Motor neuron (in vitro differentiated cells): Measurements from ENCODE around the gene TMEM200A. TPM values are rescaled to one million over a fixed set of nuclear protein-coding genes. Genes with fewer than 3 reads are reported as not detected.

Experiments used
- ATAC-seq, 8 experiments: fragments of 200-7000 bp; cut with Tn5 transposase; replicated peaks in 6 of 8; 2 replicates each; pipeline ENCODE4 v1.8.0; 2021; ENCODE audit warnings: mild to moderate bottlenecking in 8 of 8, moderate library complexity in 8 of 8
- H3K27ac ChIP-seq, 2 donors: fragments of 250-450 bp; sonication (Bioruptor Pico); 2 replicates each; pipeline ENCODE4 v1.9.0; 2021; ENCODE audit warnings: antibody characterized with exemption in 2 of 2, mild to moderate bottlenecking in 2 of 2, moderate library complexity in 1 of 2
- H3K4me1 ChIP-seq, 2 donors: fragments of 250-450 bp; sonication (Bioruptor Pico); replicated peaks in 1 of 2; 2 replicates each; pipeline ENCODE4 v1.6.1; 2021; ENCODE audit warnings: antibody characterized with exemption in 2 of 2, mild to moderate bottlenecking in 2 of 2, moderate library complexity in 1 of 2
- H3K4me3 ChIP-seq, 5 donors: fragments of 250-450 bp; sonication (Bioruptor Pico); 2 replicates each; pipeline ENCODE4 v1.9.0; 2021; ENCODE audit warnings: antibody characterized with exemption in 5 of 5, mild to moderate bottlenecking in 5 of 5, moderate library complexity in 4 of 5
- WGBS, 10 experiments: fragments of 450-650 bp; shearing (Covaris generic); methylation state at CpG; one replicate each; pipeline ENCODE4 v1.0.0; 2022; 5-methylcytosine and 5-hydroxymethylcytosine counted together
- in situ Hi-C, 9 experiments: fragments of 400-800 bp; cut with MboI; loops; one replicate each; pipeline ENCODE4 v1.15.0; 2021; ENCODE audit warnings: low sequenced_read_pairs in 9 of 9, low pct_unique_long_range_greater_than_20kb in 2 of 9; ENCODE audit not compliant: unreplicated experiment in 9 of 9
- total RNA-seq, 8 experiments: library from RNA; unstranded; fragments of 300-600 nt; gene quantifications; 2 replicates each; pipeline versions ENCODE4 v1.2.3 to v1.2.4, GENCODE V29; 2022

Gene TMEM200A
- total RNA-seq, 8 experiments from 2014 or later: 0.59 to 31.7 (median 8.7) TPM; not detected in 1

GRCh38 chr6:130381012-130381411, 15.2 kb downstream of the TMEM200A start:
- no peak for ATAC-seq
- in situ Hi-C loops: no loop called here
- Histone ChIP-seq H3K4me1 (no peaks in the 10 kb centered on the region), H3K27ac (no peak overlapping the region), H3K4me3 (no peak overlapping the region)

DNA sequence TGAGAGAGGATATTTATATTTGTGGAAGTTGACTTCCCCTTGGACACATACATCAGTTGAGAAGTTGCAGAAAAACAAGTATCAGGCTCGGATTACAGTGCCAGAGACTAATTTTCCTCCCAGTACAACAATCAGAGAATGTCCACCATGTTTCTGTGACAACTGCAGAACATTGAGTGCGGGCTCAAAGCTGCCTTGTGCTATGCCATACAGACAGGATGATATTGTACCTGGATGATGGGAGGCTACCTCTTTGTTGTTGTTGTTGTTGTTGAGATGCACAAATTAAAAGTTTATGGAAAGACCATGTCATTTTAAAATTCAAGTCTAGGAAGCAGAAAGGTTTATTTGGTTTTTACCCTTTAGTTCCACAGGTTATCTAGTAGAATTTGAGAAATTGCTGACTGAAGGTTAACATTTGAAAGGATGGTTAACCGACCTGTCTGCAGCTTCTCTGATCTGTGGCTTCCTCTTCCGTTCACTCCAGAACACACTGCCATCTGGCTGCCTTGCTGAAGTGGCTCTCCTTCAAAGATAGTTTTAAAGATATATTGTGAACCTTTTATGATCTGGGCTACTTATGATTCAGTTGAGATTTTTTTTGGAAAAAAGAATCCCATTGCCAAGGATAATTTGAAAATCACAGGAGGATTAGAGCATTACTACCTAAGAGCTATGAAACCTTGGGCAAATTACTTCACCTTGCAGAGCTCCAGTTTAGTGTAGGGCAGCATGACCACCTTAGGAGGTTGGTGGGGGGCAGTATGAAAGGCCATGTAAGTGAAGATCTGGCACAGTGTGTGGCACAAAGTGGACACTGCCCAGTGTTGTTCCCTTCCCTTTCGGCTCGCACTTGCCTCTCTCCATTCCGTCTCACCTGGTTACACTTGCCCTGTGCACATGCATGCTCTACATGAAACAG, 15.9 kb downstream of the TMEM200A start:
- ATAC-seq: no peak
- no peak overlapping the region for H3K4me3 ChIP-seq
- H3K4me1 ChIP-seq: no peaks in the 10 kb centered on the region
- 41 to 100% (median 84%) methylated on average over 1 to 6 of the region's 7 CpGs for WGBS, 10 experiments
- H3K27ac ChIP-seq: no peak overlapping the region
- in situ Hi-C loops: no loop called here

DNA sequence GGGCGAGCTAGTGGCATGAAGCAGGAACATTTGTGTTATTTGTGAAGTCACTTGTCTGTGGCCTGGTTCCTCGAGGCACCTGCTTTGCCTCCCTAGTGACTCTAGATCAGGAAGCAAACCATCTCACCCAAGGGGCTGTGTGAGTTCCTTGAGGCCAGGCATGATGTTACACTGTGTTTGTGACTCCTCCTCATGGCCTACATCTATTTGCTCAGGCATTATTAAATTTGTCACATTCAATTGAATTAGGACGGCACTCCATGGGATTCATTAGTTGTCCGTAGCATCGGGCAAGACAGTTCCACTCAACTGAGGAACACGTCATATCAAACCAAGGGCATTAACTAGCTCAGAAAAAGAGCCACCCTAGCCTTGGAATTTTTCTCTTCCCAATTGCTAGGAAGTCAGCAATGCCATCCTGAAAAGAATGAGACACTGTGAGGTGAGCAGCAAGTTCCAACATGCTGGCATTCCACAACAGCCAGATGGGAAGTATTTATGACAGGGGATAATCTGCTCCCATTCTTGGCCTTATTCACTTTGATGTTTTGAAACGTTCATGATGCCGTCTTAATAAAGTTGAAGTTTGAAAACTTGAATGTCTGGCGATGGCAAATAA, 17.2 kb downstream of the TMEM200A start:
- peak in 1 of 8 experiments; percentile 26 for ATAC-seq
- Histone ChIP-seq H3K27ac (no peak overlapping the region), H3K4me1 (no peaks in the 10 kb centered on the region), H3K4me3 (no peak overlapping the region)
- 50 to 97% (median 82%) methylated on average over 1 to 8 of the region's 9 CpGs for whole genome bisulfite sequencing, 10 experiments
- in situ Hi-C loops: no loop called here

GRCh38 chr6:130385064-130385695, 19.4 kb downstream of the TMEM200A start:
- Histone ChIP-seq H3K4me1 (no peaks in the 10 kb centered on the region), H3K27ac (no peak overlapping the region), H3K4me3 (no peak overlapping the region)
- no peak for ATAC-seq
- WGBS, 10 experiments: 18 to 89% (median 78%) methylated on average over 1 to 5 of the region's 5 CpGs; no CpG with 5 or more reads in 1 of the 10 experiments
- in situ Hi-C loops: no loop called here

DNA sequence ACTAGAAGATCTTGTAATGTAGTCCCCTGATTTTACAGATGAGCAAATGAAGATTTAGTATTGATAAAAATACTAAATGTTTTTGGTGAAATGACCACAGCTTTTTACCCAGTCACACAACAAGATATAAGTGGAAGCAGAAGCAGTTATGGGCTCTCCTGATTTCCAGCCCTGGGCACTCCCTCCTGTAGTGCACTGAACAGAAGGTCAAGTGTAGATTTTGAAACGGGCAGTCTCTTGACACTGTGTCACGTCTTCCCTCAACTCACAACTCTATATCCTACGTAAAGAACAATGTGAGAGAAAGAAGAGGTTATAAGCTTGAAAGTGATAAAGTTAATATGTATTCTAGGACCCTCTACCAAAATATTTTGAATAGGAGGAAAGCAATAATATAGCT, 23.3 kb downstream of the TMEM200A start:
- Histone ChIP-seq H3K27ac (no peak overlapping the region), H3K4me3 (no peak overlapping the region), H3K4me1 (no peaks in the 10 kb centered on the region)
- ATAC-seq: no peak
- WGBS, 10 experiments: 80 to 100% (median 95%) methylated on average over 1 to 3 of the region's 3 CpGs; no CpG with 5 or more reads in 2 of the 10 experiments
- in situ Hi-C loops: no loop called here

- Histone ChIP-seq H3K27ac (no peak overlapping the region), H3K4me1 (no peaks in the 10 kb centered on the region), H3K4me3 (no peak overlapping the region)
- WGBS, 10 experiments: 40 to 83% (median 75%) methylated on average over 1 to 3 of the region's 3 CpGs; no CpG with 5 or more reads in 3 of the 10 experiments
- in situ Hi-C loops: no loop called here
- no peak for ATAC-seq
These were observed 25.1 kb downstream of the TMEM200A start for GRCh38 chr6:130390890-130391289.

- no peak for ATAC-seq
- no peak overlapping the region for H3K27ac ChIP-seq
- WGBS, 10 experiments: 60 to 100% (median 93%) methylated on average over 1 to 6 of the region's 6 CpGs; no CpG with 5 or more reads in 3 of the 10 experiments
- H3K4me3 ChIP-seq: no peak overlapping the region
- no peaks in the 10 kb centered on the region for H3K4me1 ChIP-seq
- in situ Hi-C loops: no loop called here
These were observed 27.5 kb downstream of the TMEM200A start for GRCh38 chr6:130393306-130393705.

DNA sequence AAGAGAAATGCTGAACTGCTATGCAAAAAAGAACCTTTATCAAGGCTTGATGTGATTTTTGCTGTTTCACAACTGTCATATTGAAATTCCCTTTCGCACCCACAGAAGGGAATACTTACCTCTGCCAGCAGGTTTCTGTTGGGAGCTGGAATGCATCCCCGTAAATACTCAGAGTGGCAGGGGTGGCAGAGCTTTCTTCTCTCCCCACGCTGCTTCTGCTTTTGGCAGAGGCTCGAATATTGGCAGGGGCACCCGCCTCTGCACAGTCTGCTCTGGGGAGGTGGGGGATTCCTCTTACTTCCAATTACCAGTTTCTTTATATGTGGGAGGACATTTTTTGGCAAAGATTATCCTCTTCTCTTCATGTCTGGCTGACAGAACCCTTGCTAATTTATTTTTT, 28.4 kb downstream of the TMEM200A start:
- H3K4me3 ChIP-seq: no peak overlapping the region
- ATAC-seq: no peak
- in situ Hi-C loops: no loop called here
- H3K4me1 ChIP-seq: no peaks in the 10 kb centered on the region
- no peak overlapping the region for H3K27ac ChIP-seq
- 76 to 100% (median 93%) methylated on average over 1 to 4 of the region's 5 CpGs; no CpG with 5 or more reads in 6 of the 10 experiments for WGBS, 10 experiments

DNA sequence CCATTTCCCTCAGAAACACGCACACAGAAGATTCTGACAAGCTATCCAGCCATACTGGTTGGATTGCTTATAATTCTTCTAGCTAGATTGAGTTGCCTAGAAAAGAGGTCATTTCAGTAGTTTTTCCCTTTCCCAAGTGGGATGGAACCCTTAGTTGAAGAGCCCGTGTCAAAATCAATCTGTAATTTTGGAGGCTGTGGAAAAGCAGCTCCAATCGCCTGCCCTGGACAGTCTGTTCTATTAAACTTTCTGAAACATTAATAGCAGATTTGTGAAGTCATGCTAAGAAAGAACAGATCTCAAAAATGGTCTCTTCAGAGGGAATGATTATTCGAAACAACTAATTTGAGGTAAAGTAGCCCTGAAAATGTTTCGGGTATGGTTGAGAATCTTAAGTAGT, 29.3 kb downstream of the TMEM200A start:
- Histone ChIP-seq H3K27ac (no peak overlapping the region), H3K4me3 (no peak overlapping the region), H3K4me1 (no peaks in the 10 kb centered on the region)
- 36 to 100% (median 91%) methylated on average over 1 to 5 of the region's 5 CpGs for WGBS, 10 experiments
- in situ Hi-C loops: no loop called here
- ATAC-seq: no peak

- in situ Hi-C loops: no loop called here
- no peak for ATAC-seq
- WGBS, 10 experiments: 0 to 100% (median 61%) methylated on average over 2 of the region's 2 CpGs; no CpG with 5 or more reads in 2 of the 10 experiments
These were observed 30.9 kb downstream of the TMEM200A start for GRCh38 chr6:130396722-130397121.

GRCh38 chr6:130405549-130405948, 39.7 kb downstream of the TMEM200A start:
- no peak overlapping the region for H3K4me3 ChIP-seq
- ATAC-seq: no peak
- H3K4me1 ChIP-seq: peaks cover 0 to 2% of the 10 kb centered on the region in 2 donors
- WGBS, 10 experiments: 25 to 86% (median 77%) methylated on average over 1 to 2 of the region's 2 CpGs; no CpG with 5 or more reads in 3 of the 10 experiments
- no peak overlapping the region for H3K27ac ChIP-seq
- in situ Hi-C loops: no loop called here

More at GRCh38 chr6:130396722-130397121, 30.9 kb downstream of the TMEM200A start:
- H3K4me1 ChIP-seq: no peaks in the 10 kb centered on the region
- H3K4me3 ChIP-seq: no peak overlapping the region
- H3K27ac ChIP-seq: no peak overlapping the region

GRCh38 chr6:130407032-130407431, 41.2 kb downstream of the TMEM200A start:
- H3K27ac ChIP-seq: no peak overlapping the region

More at GRCh38 chr6:130407032-130407431, 41.2 kb downstream of the TMEM200A start:
- ATAC-seq: no peak
- Histone ChIP-seq H3K4me1 (peaks cover 0 to 2% of the 10 kb centered on the region in 2 donors), H3K4me3 (no peak overlapping the region)
- WGBS, 10 experiments: 0 to 69% (median 45%) methylated on average over 1 to 3 of the region's 3 CpGs; no CpG with 5 or more reads in 2 of the 10 experiments
- in situ Hi-C loops: no loop called here
